ENCODE data around the gene LRRFIP1.

Gene LRRFIP1

GRCh38 chr2:237689336-237690131 lies 62.1 kb downstream of the LRRFIP1 start:
- Mint-ChIP-seq H3K27ac (peak overlapping the region; percentile 81), H3K4me3 (peak overlapping the region; percentile 89), H3K4me1 (peaks cover 69% of the 10 kb centered on the region), H3K9me3 (no peaks in the 10 kb centered on the region), H3K36me3 (peaks cover 14% of the 10 kb centered on the region), H3K27me3 (no peaks in the 10 kb centered on the region)
- ATAC-seq, result no peak

GRCh38 chr2:237691029-237691907 lies 63.9 kb downstream of the LRRFIP1 start:
- H3K27ac Mint-ChIP-seq, result peak overlapping the region; percentile 75
- H3K4me1 Mint-ChIP-seq, result peaks cover 80% of the 10 kb centered on the region
- H3K9me3 Mint-ChIP-seq, result no peaks in the 10 kb centered on the region
- peaks cover 14% of the 10 kb centered on the region for H3K36me3 Mint-ChIP-seq
- no peaks in the 10 kb centered on the region for H3K27me3 Mint-ChIP-seq
- peak overlapping the region; percentile 89 for H3K4me3 Mint-ChIP-seq
- ATAC-seq, result peak; percentile 45

- H3K36me3 Mint-ChIP-seq, result peaks cover 14% of the 10 kb centered on the region
These were observed 64.7 kb downstream of the LRRFIP1 start for GRCh38 chr2:237691908-237692600.

GRCh38 chr2:237692601-237693290 lies 65.4 kb downstream of the LRRFIP1 start:
- Mint-ChIP-seq H3K9me3 (no peaks in the 10 kb centered on the region), H3K4me1 (peaks cover 82% of the 10 kb centered on the region), H3K27ac (peak overlapping the region; percentile 95), H3K36me3 (peaks cover 14% of the 10 kb centered on the region), H3K4me3 (peak overlapping the region; percentile 98), H3K27me3 (no peaks in the 10 kb centered on the region)
- peak; percentile 0 for ATAC-seq

More at GRCh38 chr2:237691908-237692600, 64.7 kb downstream of the LRRFIP1 start:
- H3K9me3 Mint-ChIP-seq, result no peaks in the 10 kb centered on the region
- H3K4me1 Mint-ChIP-seq, result peaks cover 82% of the 10 kb centered on the region
- H3K27me3 Mint-ChIP-seq, result no peaks in the 10 kb centered on the region
- ATAC-seq, result peak; percentile 88
- peak overlapping the region; percentile 98 for H3K4me3 Mint-ChIP-seq
- peak overlapping the region; percentile 95 for H3K27ac Mint-ChIP-seq

- no peaks in the 10 kb centered on the region for H3K27me3 Mint-ChIP-seq
- peaks cover 14% of the 10 kb centered on the region for H3K36me3 Mint-ChIP-seq
- no peaks in the 10 kb centered on the region for H3K9me3 Mint-ChIP-seq
- H3K4me3 Mint-ChIP-seq, result peak overlapping the region; percentile 98
- H3K27ac Mint-ChIP-seq, result peak overlapping the region; percentile 95
- H3K4me1 Mint-ChIP-seq, result peaks cover 83% of the 10 kb centered on the region
- ATAC-seq, result no peak
These were observed 66.1 kb downstream of the LRRFIP1 start for GRCh38 chr2:237693291-237693994.

- peak overlapping the region; percentile 98 for H3K4me3 Mint-ChIP-seq
- H3K27ac Mint-ChIP-seq, result peak overlapping the region; percentile 95
- H3K9me3 Mint-ChIP-seq, result no peaks in the 10 kb centered on the region
- ATAC-seq, result no peak
- H3K36me3 Mint-ChIP-seq, result peaks cover 17% of the 10 kb centered on the region
- peaks cover 82% of the 10 kb centered on the region for H3K4me1 Mint-ChIP-seq
- no peaks in the 10 kb centered on the region for H3K27me3 Mint-ChIP-seq
These were observed 67.2 kb downstream of the LRRFIP1 start for GRCh38 chr2:237694415-237695194.

- no peaks in the 10 kb centered on the region for H3K27me3 Mint-ChIP-seq
- peaks cover 21% of the 10 kb centered on the region for H3K36me3 Mint-ChIP-seq
- H3K4me3 Mint-ChIP-seq, result peak overlapping the region; percentile 98
- H3K9me3 Mint-ChIP-seq, result no peaks in the 10 kb centered on the region
- H3K4me1 Mint-ChIP-seq, result peaks cover 82% of the 10 kb centered on the region
- peak overlapping the region; percentile 95 for H3K27ac Mint-ChIP-seq
- no peak for ATAC-seq
These were observed 67.9 kb downstream of the LRRFIP1 start for GRCh38 chr2:237695201-237695780.

- Mint-ChIP-seq H3K4me1 (peaks cover 85% of the 10 kb centered on the region), H3K27ac (peak overlapping the region; percentile 95), H3K9me3 (no peaks in the 10 kb centered on the region), H3K27me3 (no peaks in the 10 kb centered on the region), H3K4me3 (peak overlapping the region; percentile 98), H3K36me3 (peaks cover 21% of the 10 kb centered on the region)
- peak; percentile 14 for ATAC-seq
These were observed 69.1 kb downstream of the LRRFIP1 start for GRCh38 chr2:237696461-237696860.

GRCh38 chr2:237697586-237698357 lies 70.4 kb downstream of the LRRFIP1 start:
- Mint-ChIP-seq H3K4me1 (peaks cover 98% of the 10 kb centered on the region), H3K36me3 (peaks cover 21% of the 10 kb centered on the region), H3K4me3 (peak overlapping the region; percentile 98), H3K9me3 (no peaks in the 10 kb centered on the region), H3K27me3 (no peaks in the 10 kb centered on the region), H3K27ac (peak overlapping the region; percentile 95)
- ATAC-seq, result no peak

- no peaks in the 10 kb centered on the region for H3K9me3 Mint-ChIP-seq
- H3K4me1 Mint-ChIP-seq, result peaks cover 99% of the 10 kb centered on the region
- H3K4me3 Mint-ChIP-seq, result peak overlapping the region; percentile 19
- no peak for ATAC-seq
- no peaks in the 10 kb centered on the region for H3K27me3 Mint-ChIP-seq
- H3K36me3 Mint-ChIP-seq, result peaks cover 20% of the 10 kb centered on the region
- peak overlapping the region; percentile 95 for H3K27ac Mint-ChIP-seq
These were observed 70.9 kb downstream of the LRRFIP1 start for GRCh38 chr2:237698358-237698694.

- Mint-ChIP-seq H3K4me3 (peak overlapping the region; percentile 79), H3K27me3 (no peaks in the 10 kb centered on the region), H3K36me3 (peaks cover 25% of the 10 kb centered on the region), H3K4me1 (peaks cover 99% of the 10 kb centered on the region), H3K9me3 (no peaks in the 10 kb centered on the region), H3K27ac (peak overlapping the region; percentile 95)
- no peak for ATAC-seq
These were observed 72.6 kb downstream of the LRRFIP1 start for GRCh38 chr2:237699870-237700511.

- H3K4me3 Mint-ChIP-seq, result peak overlapping the region; percentile 79
- H3K36me3 Mint-ChIP-seq, result peaks cover 25% of the 10 kb centered on the region
- H3K27me3 Mint-ChIP-seq, result no peaks in the 10 kb centered on the region
- peaks cover 95% of the 10 kb centered on the region for H3K4me1 Mint-ChIP-seq
- H3K9me3 Mint-ChIP-seq, result no peaks in the 10 kb centered on the region
- ATAC-seq, result peak; percentile 85
- peak overlapping the region; percentile 95 for H3K27ac Mint-ChIP-seq
These were observed 73.2 kb downstream of the LRRFIP1 start for GRCh38 chr2:237700512-237701032.
